Nephron (organoid): Measurements from ENCODE around the gene TTLL13.

Source experiments
- H3K27ac Mint-ChIP-seq, 3 experiments: 2 replicates each; pipeline ENCODE4 v1.8.0; 2020; ENCODE audit warnings: mixed read lengths in 3 of 3, mild to moderate bottlenecking in 2 of 3, moderate library complexity in 1 of 3
- H3K27me3 Mint-ChIP-seq: 2 replicates; pipeline ENCODE4 v1.8.0; 2021; ENCODE audit warnings: low read depth, mild to moderate bottlenecking, moderate library complexity, mixed read lengths
- H3K36me3 Mint-ChIP-seq: 2 replicates; pipeline ENCODE4 v1.8.0; 2020; ENCODE audit warnings: low read depth, mixed read lengths
- H3K4me1 Mint-ChIP-seq: 2 replicates; pipeline ENCODE4 v1.8.0; 2020; ENCODE audit warnings: mixed read lengths
- H3K4me3 Mint-ChIP-seq, 3 experiments: 2 replicates each; pipeline ENCODE4 v1.8.0; 2020; ENCODE audit warnings: mild to moderate bottlenecking in 3 of 3, mixed read lengths in 3 of 3, moderate library complexity in 2 of 3
- H3K9me3 Mint-ChIP-seq: 2 replicates; pipeline ENCODE4 v1.8.0; 2020; ENCODE audit warnings: mixed read lengths
- CTCF ChIP-seq, 3 experiments: fragments of 200-600 bp; sonication (generic); IDR thresholded peaks; one replicate each; pipeline ENCODE4 v1.5.0; 2021; ENCODE audit warnings: antibody characterized with exemption in 3 of 3; ENCODE audit not compliant: unreplicated experiment in 3 of 3

The TTLL13 gene

DNA sequence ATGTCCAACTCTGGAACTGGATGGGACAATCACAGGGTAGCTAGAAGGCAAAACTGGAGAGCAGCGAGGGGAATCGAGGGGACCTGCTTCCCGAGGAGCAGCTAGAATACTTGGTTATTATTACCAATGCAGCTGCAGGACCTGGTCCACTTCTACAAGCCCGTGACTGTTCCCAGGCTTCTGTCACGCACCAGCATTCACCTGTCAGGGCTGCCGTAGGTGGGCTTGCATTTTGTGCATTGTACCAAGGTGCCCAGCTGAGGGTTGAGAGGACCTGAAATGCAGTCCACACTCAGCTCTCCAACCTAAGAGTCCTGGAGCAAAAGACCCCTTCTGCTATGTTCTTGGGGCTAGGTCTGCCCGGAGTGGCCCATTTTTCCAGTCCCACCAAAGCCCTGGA, 45.9 kb upstream of the TTLL13 start:
- TF ChIP-seq CTCF (IDR thresholded peaks at IDR 0.05; ENCODE audit: unreplicated experiment in 3 of 3): no peak
- H3K4me3 Mint-ChIP-seq: peak overlapping the region; percentile 91 to 94 (median 93)
- peaks cover 18% of the 10 kb centered on the region for H3K4me1 Mint-ChIP-seq
- H3K9me3 Mint-ChIP-seq: no peaks in the 10 kb centered on the region
- no peaks in the 10 kb centered on the region for H3K27me3 Mint-ChIP-seq
- H3K36me3 Mint-ChIP-seq: no peaks in the 10 kb centered on the region
- H3K27ac Mint-ChIP-seq: no peak overlapping the region

DNA sequence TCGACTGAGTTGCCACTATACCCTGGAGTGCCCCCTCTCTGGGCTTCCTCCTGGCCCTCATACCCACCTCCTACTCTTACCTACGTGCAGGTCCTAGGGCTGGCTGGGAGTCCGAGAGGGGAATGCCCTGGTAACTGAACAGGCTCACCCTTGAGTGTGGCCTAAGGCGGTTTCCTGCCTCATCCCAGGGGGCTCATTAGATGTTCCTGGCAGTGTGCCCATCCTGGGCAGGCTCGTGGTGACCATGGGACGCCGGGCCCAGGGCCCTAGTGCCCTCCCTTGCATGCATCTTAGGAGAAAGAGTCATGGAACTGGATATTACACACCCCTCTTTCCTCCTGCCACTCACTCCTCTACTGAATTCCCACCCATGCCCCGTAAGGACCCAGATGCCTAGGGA, 45.4 kb upstream of the TTLL13 start:
- Mint-ChIP-seq H3K27ac (no peak overlapping the region), H3K27me3 (no peaks in the 10 kb centered on the region), H3K9me3 (no peaks in the 10 kb centered on the region), H3K36me3 (peaks cover 4% of the 10 kb centered on the region), H3K4me1 (peaks cover 18% of the 10 kb centered on the region), H3K4me3 (peak overlapping the region; percentile 44 to 49 (median 45))
- TF ChIP-seq CTCF (IDR thresholded peaks at IDR 0.05; ENCODE audit: unreplicated experiment in 3 of 3): no peak

GRCh38 chr15:90205050-90205848, 44.1 kb upstream of the TTLL13 start:
- peaks cover 10% of the 10 kb centered on the region for H3K36me3 Mint-ChIP-seq
- no peaks in the 10 kb centered on the region for H3K27me3 Mint-ChIP-seq
- H3K4me1 Mint-ChIP-seq: peaks cover 13% of the 10 kb centered on the region
- H3K27ac Mint-ChIP-seq: no peak overlapping the region
- H3K4me3 Mint-ChIP-seq: no peak overlapping the region
- TF ChIP-seq CTCF (IDR thresholded peaks at IDR 0.05; ENCODE audit: unreplicated experiment in 3 of 3): no peak
- H3K9me3 Mint-ChIP-seq: no peaks in the 10 kb centered on the region

- Mint-ChIP-seq H3K27me3 (no peaks in the 10 kb centered on the region), H3K4me3 (no peak overlapping the region), H3K27ac (no peak overlapping the region), H3K36me3 (peaks cover 15% of the 10 kb centered on the region), H3K9me3 (no peaks in the 10 kb centered on the region), H3K4me1 (peaks cover 12% of the 10 kb centered on the region)
- TF ChIP-seq CTCF (IDR thresholded peaks at IDR 0.05; ENCODE audit: unreplicated experiment in 3 of 3): no peak
These were observed 43.5 kb upstream of the TTLL13 start for GRCh38 chr15:90205886-90206285.

GRCh38 chr15:90207252-90207651, 42.1 kb upstream of the TTLL13 start:
- peaks cover 15% of the 10 kb centered on the region for H3K36me3 Mint-ChIP-seq
- H3K27ac Mint-ChIP-seq: no peak overlapping the region
- no peaks in the 10 kb centered on the region for H3K27me3 Mint-ChIP-seq
- H3K4me3 Mint-ChIP-seq: no peak overlapping the region
- TF ChIP-seq CTCF (IDR thresholded peaks at IDR 0.05; ENCODE audit: unreplicated experiment in 3 of 3): no peak
- H3K4me1 Mint-ChIP-seq: peaks cover 12% of the 10 kb centered on the region
- no peaks in the 10 kb centered on the region for H3K9me3 Mint-ChIP-seq

DNA sequence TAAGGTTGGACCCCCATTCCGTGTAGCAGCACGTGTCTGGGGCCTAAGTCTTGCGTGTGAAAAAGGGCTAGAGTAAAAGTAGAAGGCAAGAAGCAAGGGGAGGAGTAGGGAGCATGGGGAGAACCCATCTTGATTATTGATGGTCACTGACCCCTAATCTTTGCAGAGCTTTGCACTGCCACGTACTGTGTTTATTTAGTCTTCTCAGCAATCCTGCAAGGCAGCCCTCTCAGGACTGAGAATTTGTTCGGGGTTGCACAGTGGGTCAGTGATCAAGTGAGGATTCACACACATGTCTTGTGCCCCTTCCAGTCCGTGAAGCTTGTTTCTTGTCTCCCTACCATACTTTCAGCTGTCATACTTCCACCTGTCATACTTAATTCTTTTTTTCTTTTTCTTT, 41.0 kb upstream of the TTLL13 start:
- H3K4me3 Mint-ChIP-seq: no peak overlapping the region

More for the DNA sequence above, 41.0 kb upstream of the TTLL13 start:
- Mint-ChIP-seq H3K9me3 (no peaks in the 10 kb centered on the region), H3K27me3 (no peaks in the 10 kb centered on the region), H3K4me1 (peaks cover 6% of the 10 kb centered on the region), H3K36me3 (peaks cover 15% of the 10 kb centered on the region), H3K27ac (no peak overlapping the region)
- TF ChIP-seq CTCF (IDR thresholded peaks at IDR 0.05; ENCODE audit: unreplicated experiment in 3 of 3): no peak
